ENCODE measurements around the gene AKR1C2.
"Not testable (repeated sequence)": the region's sequence is repeated elsewhere in the genome, so short reads cannot be mapped to it uniquely, and the experiment has no call there.

AKR1C2 gene

DNA sequence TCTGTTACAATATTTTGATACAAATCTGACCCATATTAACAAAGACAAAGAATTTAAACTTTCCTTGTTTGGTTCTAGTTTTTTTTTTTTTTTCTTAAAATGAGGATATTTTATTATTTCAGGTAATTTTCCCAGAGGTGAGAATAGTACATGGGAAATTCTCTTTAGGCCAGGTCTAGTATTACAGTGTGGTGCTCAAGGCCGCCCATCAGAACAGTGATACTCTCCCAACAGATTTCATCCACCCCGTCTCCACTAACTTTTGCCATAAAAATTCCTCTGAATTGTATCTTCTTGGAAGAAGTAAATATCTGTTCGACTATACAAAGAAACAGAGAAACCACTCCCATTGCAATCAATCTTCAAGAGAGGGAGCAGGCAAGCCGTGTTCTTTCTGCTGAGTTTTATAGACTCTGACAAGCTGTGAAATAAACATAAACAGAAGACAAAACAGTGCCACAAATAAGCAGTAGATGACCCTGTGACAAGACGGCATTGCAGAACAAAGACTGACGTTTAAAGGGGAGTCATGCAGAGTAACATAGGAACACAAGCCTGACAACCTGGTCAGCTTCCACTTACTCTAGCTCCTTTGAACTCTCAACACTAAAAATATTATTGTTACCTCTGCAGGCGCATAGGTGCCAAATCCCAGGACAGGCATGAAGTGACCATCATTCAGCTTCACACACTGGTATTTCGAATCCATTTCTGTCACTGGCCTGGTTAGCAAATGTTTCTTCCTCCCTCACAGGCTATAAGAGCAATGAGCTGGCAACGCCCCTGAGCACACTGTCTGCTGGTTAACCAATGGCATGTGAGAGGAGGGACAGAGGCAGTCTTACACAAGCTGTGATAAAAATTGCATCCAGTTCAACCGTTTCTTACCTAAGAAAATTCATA lies at the start of gene AKR1C2:
TSS of gene AKR1C2 (minus strand) at position 731 of the 903 bp plus-strand sequence. CDS start at position 709, 22 bp downstream.
- not testable (repeated sequence) for DNase-seq

DNA sequence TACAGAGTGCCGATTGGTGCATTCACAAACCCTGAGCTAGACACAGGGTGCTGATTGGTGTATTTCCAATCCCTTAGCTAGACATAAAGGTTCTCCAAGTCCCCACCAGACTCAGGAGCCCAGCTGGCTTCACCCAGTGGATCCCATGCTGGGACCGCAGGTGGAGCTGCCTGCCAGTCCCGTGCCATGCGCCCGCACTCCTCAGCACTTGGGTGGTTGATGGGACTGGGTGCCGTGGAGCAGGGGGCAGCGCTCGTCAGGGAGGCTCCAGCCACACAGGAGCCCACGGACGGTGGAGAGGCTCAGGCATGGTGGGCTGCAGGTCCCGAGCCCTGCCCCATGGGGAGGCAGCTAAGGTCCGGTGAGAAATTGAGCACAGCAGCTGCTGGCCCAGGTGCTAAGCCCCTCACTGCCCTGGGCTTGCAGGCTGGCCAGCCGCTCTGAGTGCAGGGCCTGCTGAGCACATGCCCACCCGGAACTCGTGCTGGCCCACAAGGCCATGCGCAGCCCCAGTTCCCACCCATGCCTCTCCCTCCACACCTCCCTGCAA lies 49.4 kb upstream of the AKR1C2 start:
- DNase-seq = not testable (repeated sequence)

DNA sequence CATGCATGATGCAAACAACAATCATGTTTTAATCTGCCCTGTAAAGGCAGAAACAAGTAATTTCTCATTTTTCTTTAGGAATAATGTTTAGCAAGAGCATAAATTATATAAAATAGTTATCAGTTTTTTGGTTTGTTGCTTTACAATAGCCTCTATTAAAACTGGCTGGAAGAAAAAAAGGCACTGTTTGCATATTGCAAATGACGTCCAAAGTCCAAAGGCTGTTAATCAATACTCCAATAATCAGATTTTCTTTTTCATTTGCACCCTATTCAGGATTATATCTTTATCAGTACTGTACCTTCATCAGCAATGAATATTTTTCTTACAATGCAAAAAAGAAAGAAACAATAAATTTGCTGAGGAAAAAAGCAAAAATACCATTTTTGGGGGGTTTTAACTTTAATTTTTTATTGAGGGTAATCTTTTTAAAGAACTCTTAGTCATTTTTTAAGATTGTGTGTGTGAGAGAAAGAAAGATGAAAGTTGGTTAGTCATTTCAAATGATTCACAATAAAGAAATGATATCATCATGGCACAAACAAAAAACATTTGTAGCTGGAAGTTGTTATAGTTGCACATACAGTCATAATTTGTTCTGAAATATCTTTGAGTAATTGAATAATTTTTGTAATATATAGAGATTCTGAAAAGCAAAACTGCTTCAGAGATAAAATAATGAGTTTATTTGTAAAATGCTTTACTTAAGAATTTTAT lies 44.4 kb upstream of the AKR1C2 start:
- no peak for DNase-seq

GRCh38 chr10:5047055-5047454 lies 43.4 kb upstream of the AKR1C2 start:
- DNase-seq = not testable (repeated sequence)

DNA sequence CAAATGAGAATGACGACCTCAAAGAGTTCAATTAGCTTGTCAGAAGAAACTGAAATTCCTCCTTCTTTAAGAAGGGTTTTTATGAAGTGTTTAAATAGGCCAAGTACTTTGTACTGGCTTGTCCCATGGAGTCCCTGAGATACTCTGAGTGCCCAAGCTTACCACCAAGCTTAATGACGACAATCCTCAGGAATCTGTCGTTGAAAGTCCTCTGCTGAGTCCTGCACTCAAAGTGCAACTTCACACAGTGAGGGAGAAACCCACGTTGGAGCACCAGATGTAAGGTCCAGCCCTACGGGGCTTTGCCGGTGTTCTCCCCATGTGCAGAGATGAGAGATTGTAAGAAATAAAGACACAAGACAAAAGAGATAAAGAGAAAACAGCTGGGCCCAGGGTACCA lies 42.8 kb upstream of the AKR1C2 start:
- no peak for DNase-seq

- no peak for DNase-seq
Observed at GRCh38 chr10:5045095-5045494, 41.4 kb upstream of the AKR1C2 start.

- no peak for DNase-seq
Observed at GRCh38 chr10:5043716-5044115, 40.1 kb upstream of the AKR1C2 start.

- no peak for DNase-seq
Observed at GRCh38 chr10:5042922-5043321, 39.3 kb upstream of the AKR1C2 start.

DNA sequence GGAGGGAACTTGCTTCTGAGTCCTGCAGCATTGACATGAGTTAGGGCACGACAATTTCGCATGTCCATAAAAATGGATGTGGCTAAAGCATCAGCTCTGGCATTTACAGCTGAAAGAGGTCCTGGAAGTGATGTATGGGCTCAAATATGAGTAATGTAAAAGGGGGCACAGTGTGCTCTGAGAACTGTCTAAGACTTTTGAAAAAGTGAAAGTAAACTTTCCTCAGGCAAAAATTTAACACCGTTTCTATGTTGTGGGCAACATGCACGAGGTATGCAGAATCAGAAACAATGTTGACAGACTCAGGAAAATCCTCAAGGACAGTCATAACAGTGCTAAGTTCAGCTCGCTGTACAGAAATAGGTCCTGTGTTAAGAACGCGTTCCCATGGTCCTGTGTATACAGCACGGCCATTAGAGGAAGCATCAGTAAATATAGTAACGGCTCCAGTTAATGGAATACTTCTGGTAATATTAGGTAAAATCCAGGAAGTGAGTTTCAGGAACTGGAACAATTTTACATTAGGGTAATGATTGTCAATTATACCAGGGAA lies 37.9 kb upstream of the AKR1C2 start:
- DNase-seq = no peak

DNA sequence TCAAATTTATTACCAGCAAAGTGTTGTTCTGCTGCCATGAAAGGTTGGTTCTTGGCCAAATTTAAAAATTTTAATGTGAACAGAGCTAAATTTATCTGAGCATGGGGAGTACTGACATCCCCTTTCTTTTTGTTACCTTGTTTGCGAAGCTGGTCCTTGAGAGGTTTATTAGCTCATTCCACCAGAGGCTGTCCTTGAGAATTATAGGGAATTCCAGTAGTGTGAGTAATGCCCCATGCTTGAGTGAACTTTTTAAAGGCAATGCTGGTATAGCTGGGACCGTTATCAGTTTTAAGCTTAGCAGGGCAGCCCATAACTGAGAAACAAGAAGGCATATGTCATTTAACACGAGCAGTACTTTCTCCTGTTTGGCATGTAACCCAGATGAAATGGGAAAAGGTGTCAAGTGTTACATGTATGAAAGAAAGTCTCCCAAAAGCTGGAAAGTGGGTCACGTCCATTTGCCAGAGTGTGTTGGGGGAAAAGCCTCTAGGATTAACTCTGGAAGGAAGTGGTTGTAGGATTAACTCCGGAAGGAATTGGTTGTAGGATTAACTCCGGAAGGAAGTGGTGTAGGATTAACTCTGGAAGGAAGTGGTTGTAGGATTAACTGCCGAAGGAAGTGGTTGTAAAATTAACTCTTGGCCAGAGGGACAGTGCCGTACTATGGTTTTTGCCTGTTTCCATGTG lies 37.3 kb upstream of the AKR1C2 start:
- no peak for DNase-seq

DNA sequence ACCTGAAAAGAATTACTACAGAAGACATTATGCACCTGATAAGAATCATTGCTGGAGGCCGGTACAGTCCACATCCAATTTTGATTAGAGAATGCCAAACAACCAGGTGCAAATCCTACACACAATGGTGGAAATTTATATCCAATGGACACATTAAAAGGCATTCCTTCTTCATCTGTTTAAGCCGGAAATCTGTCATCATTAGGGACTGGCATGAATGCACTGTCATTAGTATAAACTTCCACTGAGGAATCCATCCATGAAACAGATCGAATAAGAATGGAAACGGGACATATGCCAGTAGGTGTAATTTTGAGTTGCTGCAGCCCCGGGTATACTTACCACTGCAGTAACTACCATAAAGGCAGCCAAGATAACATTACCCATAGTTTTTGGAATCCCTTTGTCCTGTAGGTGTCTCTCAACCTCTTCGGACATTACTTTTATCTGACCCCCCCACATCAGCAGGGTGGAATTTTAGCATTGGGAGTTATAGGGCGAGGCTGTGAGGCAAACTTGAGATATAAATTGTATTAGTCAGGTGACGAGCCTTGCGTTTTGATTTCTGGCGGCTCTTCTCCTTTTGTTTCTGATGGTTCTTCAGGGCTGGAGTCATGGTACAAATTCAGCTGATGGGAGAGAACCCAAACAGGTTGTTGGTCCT lies 36.5 kb upstream of the AKR1C2 start:
- no peak for DNase-seq

DNA sequence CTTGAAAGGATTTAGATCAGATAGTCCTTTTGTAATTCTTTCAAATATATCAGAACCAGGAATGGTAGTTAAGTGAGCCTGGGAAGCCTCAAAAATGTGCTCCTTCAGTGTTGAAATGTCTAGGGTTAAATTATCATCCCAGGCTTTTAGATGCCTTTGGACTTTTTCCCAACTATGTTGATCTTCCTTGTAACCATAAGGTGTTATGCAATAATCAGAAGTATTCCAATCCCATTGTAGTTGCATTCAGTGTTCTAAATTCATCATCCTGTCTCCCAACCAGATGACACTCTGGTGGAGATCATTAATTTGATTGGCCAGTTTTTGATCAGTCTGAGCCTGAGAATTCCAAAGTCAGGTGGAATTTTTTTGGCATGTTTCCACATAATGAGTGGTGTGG lies 35.1 kb upstream of the AKR1C2 start:
- DNase-seq = no peak

- DNase-seq = no peak
Observed at GRCh38 chr10:5038101-5038500, 34.4 kb upstream of the AKR1C2 start.

GRCh38 chr10:5036511-5036910 lies 32.9 kb upstream of the AKR1C2 start:
- DNase-seq = no peak

DNA sequence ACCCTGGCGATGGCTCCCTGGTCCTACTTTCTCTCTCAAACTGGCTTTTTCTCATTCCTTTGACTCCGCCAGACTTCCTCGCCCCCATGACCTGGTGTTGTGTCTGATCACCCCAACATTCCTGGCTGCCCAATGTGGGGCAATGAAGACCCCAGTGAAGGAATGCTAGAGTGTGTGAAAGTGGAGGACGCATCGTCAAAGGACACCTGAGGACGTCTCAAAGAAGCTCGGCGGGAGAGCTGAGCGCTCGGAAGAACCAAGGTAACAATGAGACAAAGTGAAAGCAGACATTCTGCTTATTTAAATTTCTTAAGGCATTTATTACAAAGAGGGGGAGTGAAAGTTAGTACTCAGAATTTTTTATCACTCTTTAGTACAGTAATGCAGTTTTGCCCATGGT lies 31.7 kb upstream of the AKR1C2 start:
- DNase-seq = no peak

GRCh38 chr10:5034588-5034987 lies 30.9 kb upstream of the AKR1C2 start:
- no peak for DNase-seq

GRCh38 chr10:5033061-5033778 lies 29.6 kb upstream of the AKR1C2 start:
- no peak for DNase-seq

GRCh38 chr10:5032444-5032843 lies 28.8 kb upstream of the AKR1C2 start:
- DNase-seq = not testable (repeated sequence)

DNA sequence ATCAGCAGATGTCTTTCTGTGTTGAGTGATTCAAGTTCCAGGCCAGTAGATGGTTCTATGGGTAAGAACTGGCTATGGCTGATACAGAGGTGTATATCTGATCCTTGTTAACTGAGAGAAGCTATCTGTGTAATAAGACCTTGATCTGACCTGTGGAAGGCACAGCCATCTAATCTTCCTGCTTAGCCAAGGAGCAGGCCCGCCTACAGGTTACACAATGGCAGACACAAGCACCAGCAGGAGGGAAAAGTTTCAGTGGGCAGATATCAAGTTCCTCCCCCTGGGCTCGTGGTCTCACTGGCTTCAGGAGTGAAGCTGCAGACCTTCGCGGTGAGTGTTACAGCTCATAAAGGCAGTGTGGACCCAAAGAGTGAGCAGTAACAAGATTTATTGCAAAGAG lies 27.9 kb upstream of the AKR1C2 start:
- DNase-seq = not testable (repeated sequence)

GRCh38 chr10:5030989-5031388 lies 27.3 kb upstream of the AKR1C2 start:
- no peak for DNase-seq

GRCh38 chr10:5025461-5025881 lies 21.8 kb upstream of the AKR1C2 start:
- DNase-seq = not testable (repeated sequence)
